HUES6 (cell line): Measurements from ENCODE around the gene AP1G2.

Experiments used
- H3K27ac ChIP-seq: 2 replicates; pipeline ENCODE4 v1.7.0; 2013; ENCODE audit warnings: low read depth, mild to moderate bottlenecking, low read length, inconsistent platforms
- H3K27me3 ChIP-seq: 2 replicates; pipeline ENCODE4 v1.6.1; 2013; ENCODE audit warnings: low read length; ENCODE audit not compliant: control insufficient read depth, insufficient read depth
- H3K36me3 ChIP-seq: 2 replicates; pipeline ENCODE4 v1.6.1; 2013; ENCODE audit warnings: low read length; ENCODE audit not compliant: control insufficient read depth, insufficient read depth
- H3K4me1 ChIP-seq: 2 replicates; pipeline ENCODE4 v1.6.1; 2013; ENCODE audit warnings: low read length; ENCODE audit not compliant: control insufficient read depth, insufficient read depth
- H3K4me3 ChIP-seq: 2 replicates; pipeline ENCODE4 v1.5.1; 2013; ENCODE audit warnings: low read depth, low read length
- H3K9ac ChIP-seq: one replicate; pipeline ENCODE4 v1.6.1; 2013; ENCODE audit warnings: mild to moderate bottlenecking, low read length
- H3K9me3 ChIP-seq: 2 replicates; pipeline ENCODE4 v1.6.1; 2013; ENCODE audit warnings: low read depth, low read length; ENCODE audit not compliant: control insufficient read depth, insufficient read depth

Gene AP1G2

GRCh38 chr14:23578560-23579310 is 11.1 kb upstream of the AP1G2 start, which contains the start of gene JPH4:
Gene JPH4 (minus strand): TSS chr14:23578790. CDS start chr14:23577453, 1,337 bp downstream.
- Histone ChIP-seq H3K27me3 (peaks cover 50% of the 10 kb centered on the region), H3K9me3 (no peaks in the 10 kb centered on the region), H3K4me3 (peak within 1 kb of the TSS; percentile 56), H3K9ac (no peak within 1 kb of the TSS), H3K4me1 (peaks cover 11% of the 10 kb centered on the region), H3K36me3 (no peaks in the 10 kb centered on the region), H3K27ac (no peak within 1 kb of the TSS)

- peak overlapping the region; percentile 56 for H3K4me3 ChIP-seq
- H3K36me3 ChIP-seq, result no peaks in the 10 kb centered on the region
- no peak overlapping the region for H3K9ac ChIP-seq
- H3K9me3 ChIP-seq, result no peaks in the 10 kb centered on the region
- peaks cover 16% of the 10 kb centered on the region for H3K4me1 ChIP-seq
- no peak overlapping the region for H3K27ac ChIP-seq
- peaks cover 50% of the 10 kb centered on the region for H3K27me3 ChIP-seq
Observed at GRCh38 chr14:23577710-23578392, 10.3 kb upstream of the AP1G2 start.

- H3K4me3 ChIP-seq, result peak overlapping the region; percentile 56
Observed at GRCh38 chr14:23577004-23577681, 9.6 kb upstream of the AP1G2 start.

GRCh38 chr14:23573384-23574015 is 5.9 kb upstream of the AP1G2 start:
- H3K27ac ChIP-seq, result no peak overlapping the region
- H3K27me3 ChIP-seq, result peaks cover 39% of the 10 kb centered on the region
- H3K4me1 ChIP-seq, result peaks cover 29% of the 10 kb centered on the region
- no peaks in the 10 kb centered on the region for H3K36me3 ChIP-seq
- H3K9ac ChIP-seq, result no peak overlapping the region
- H3K9me3 ChIP-seq, result no peaks in the 10 kb centered on the region
- H3K4me3 ChIP-seq, result no peak overlapping the region

More at GRCh38 chr14:23577004-23577681, 9.6 kb upstream of the AP1G2 start:
- H3K4me1 ChIP-seq, result peaks cover 22% of the 10 kb centered on the region
- peak overlapping the region; percentile 34 for H3K9ac ChIP-seq
- H3K27ac ChIP-seq, result no peak overlapping the region
- H3K9me3 ChIP-seq, result no peaks in the 10 kb centered on the region
- no peaks in the 10 kb centered on the region for H3K36me3 ChIP-seq
- H3K27me3 ChIP-seq, result peaks cover 50% of the 10 kb centered on the region

GRCh38 chr14:23572836-23573235 is 5.2 kb upstream of the AP1G2 start:
- Histone ChIP-seq H3K27me3 (peaks cover 32% of the 10 kb centered on the region), H3K9ac (no peak overlapping the region), H3K4me1 (peaks cover 36% of the 10 kb centered on the region), H3K4me3 (no peak overlapping the region), H3K27ac (no peak overlapping the region), H3K9me3 (no peaks in the 10 kb centered on the region), H3K36me3 (no peaks in the 10 kb centered on the region)

GRCh38 chr14:23572524-23572828 is 4.9 kb upstream of the AP1G2 start:
- peaks cover 36% of the 10 kb centered on the region for H3K4me1 ChIP-seq
- H3K9ac ChIP-seq, result no peak overlapping the region
- H3K4me3 ChIP-seq, result no peak overlapping the region
- H3K27ac ChIP-seq, result no peak overlapping the region
- H3K36me3 ChIP-seq, result no peaks in the 10 kb centered on the region
- H3K27me3 ChIP-seq, result peaks cover 29% of the 10 kb centered on the region
- no peaks in the 10 kb centered on the region for H3K9me3 ChIP-seq

- Histone ChIP-seq H3K27ac (no peak overlapping the region), H3K4me3 (no peak overlapping the region), H3K9me3 (no peaks in the 10 kb centered on the region), H3K4me1 (peaks cover 35% of the 10 kb centered on the region), H3K36me3 (no peaks in the 10 kb centered on the region), H3K27me3 (peaks cover 23% of the 10 kb centered on the region), H3K9ac (no peak overlapping the region)
Observed at GRCh38 chr14:23571701-23572523, 4.3 kb upstream of the AP1G2 start.

GRCh38 chr14:23570806-23571483 is 3.4 kb upstream of the AP1G2 start:
- Histone ChIP-seq H3K4me1 (peaks cover 34% of the 10 kb centered on the region), H3K9me3 (no peaks in the 10 kb centered on the region), H3K27ac (no peak overlapping the region), H3K36me3 (peaks cover 3% of the 10 kb centered on the region; the same call in 1 of the 2 replicates), H3K4me3 (no peak overlapping the region), H3K27me3 (peaks cover 13% of the 10 kb centered on the region), H3K9ac (no peak overlapping the region)

- H3K36me3 ChIP-seq, result peaks cover 16% of the 10 kb centered on the region
- no peak overlapping the region for H3K27ac ChIP-seq
- no peak overlapping the region for H3K9ac ChIP-seq
- no peak overlapping the region for H3K4me3 ChIP-seq
- H3K9me3 ChIP-seq, result no peaks in the 10 kb centered on the region
- peaks cover 34% of the 10 kb centered on the region for H3K4me1 ChIP-seq
- H3K27me3 ChIP-seq, result no peaks in the 10 kb centered on the region; the same call in 1 of the 2 replicates
Observed at GRCh38 chr14:23569443-23570151, 2.0 kb upstream of the AP1G2 start.
